Type B pancreatic cell (in vitro differentiated cells): ENCODE results near the gene JAKMIP3. TPM values are rescaled to one million over a fixed set of nuclear protein-coding genes. Genes with fewer than 3 reads are reported as not detected.
A peak's percentile ranks its signal among the peaks of the same experiment; 100 is the strongest.

Experiments used
- DNase-seq: peaks from one replicate; pipeline ENCODE4 v3.0.0; 2021; ENCODE audit warnings: mixed read lengths; ENCODE audit not compliant: unreplicated experiment; ENCODE audit errors: extremely low spot score
- H3K27ac Mint-ChIP-seq: 2 replicates; pipeline ENCODE4 v1.8.0; 2021; ENCODE audit warnings: mild to moderate bottlenecking, mixed read lengths
- H3K27me3 Mint-ChIP-seq: 2 replicates; pipeline ENCODE4 v1.8.0; 2021; ENCODE audit warnings: mixed read lengths
- H3K36me3 Mint-ChIP-seq: 2 replicates; pipeline ENCODE4 v1.8.0; 2021; ENCODE audit warnings: mixed read lengths
- H3K4me1 Mint-ChIP-seq: one replicate; pipeline ENCODE4 v1.8.0; 2021; ENCODE audit warnings: mixed read lengths; ENCODE audit not compliant: unreplicated experiment
- H3K4me3 Mint-ChIP-seq: 2 replicates; pipeline ENCODE4 v1.8.0; 2021; ENCODE audit warnings: mild to moderate bottlenecking, mixed read lengths
- H3K9me3 Mint-ChIP-seq: 2 replicates; pipeline ENCODE4 v1.8.0; 2021; ENCODE audit warnings: mixed read lengths
- CTCF ChIP-seq: fragments of 200-600 bp; sonication (generic); conservative IDR thresholded peaks from 2 replicates; pipeline ENCODE4 v1.5.0; 2021; ENCODE audit warnings: antibody characterized with exemption, mild to moderate bottlenecking
- total RNA-seq: library from RNA; stranded (reverse); gene quantifications from 2 replicates; pipeline ENCODE4 v1.2.1, GENCODE V29; 2021; ENCODE audit warnings: low replicate concordance

Gene JAKMIP3
- total RNA-seq, 1 donor from 2014 or later: 0.19 TPM

GRCh38 chr10:132100556-132101349, 35.0 kb downstream of the JAKMIP3 start:
- H3K27ac Mint-ChIP-seq: no peak overlapping the region
- no peaks in the 10 kb centered on the region for H3K36me3 Mint-ChIP-seq
- peaks cover 19% of the 10 kb centered on the region for H3K27me3 Mint-ChIP-seq
- peak; percentile 57 for DNase-seq
- H3K9me3 Mint-ChIP-seq: peaks cover 6% of the 10 kb centered on the region
- H3K4me1 Mint-ChIP-seq: no peaks in the 10 kb centered on the region
- H3K4me3 Mint-ChIP-seq: no peak overlapping the region
- TF ChIP-seq CTCF: no peak

GRCh38 chr10:132101529-132101928, 35.8 kb downstream of the JAKMIP3 start:
- Mint-ChIP-seq H3K36me3 (no peaks in the 10 kb centered on the region), H3K27ac (no peak overlapping the region), H3K4me3 (no peak overlapping the region), H3K4me1 (no peaks in the 10 kb centered on the region), H3K27me3 (peaks cover 12% of the 10 kb centered on the region), H3K9me3 (no peaks in the 10 kb centered on the region)
- peak; percentile 68 for DNase-seq
- TF ChIP-seq CTCF: no peak

GRCh38 chr10:132102071-132102716, 36.4 kb downstream of the JAKMIP3 start:
- peak; percentile 62 for DNase-seq
- peaks cover 9% of the 10 kb centered on the region for H3K27me3 Mint-ChIP-seq

GRCh38 chr10:132102717-132103110, 37.0 kb downstream of the JAKMIP3 start:
- Mint-ChIP-seq H3K9me3 (no peaks in the 10 kb centered on the region), H3K27me3 (peaks cover 9% of the 10 kb centered on the region), H3K4me1 (no peaks in the 10 kb centered on the region), H3K4me3 (no peak overlapping the region), H3K36me3 (no peaks in the 10 kb centered on the region), H3K27ac (no peak overlapping the region)
- no peak for TF ChIP-seq CTCF
- DNase-seq: peak; percentile 49

More at GRCh38 chr10:132102071-132102716, 36.4 kb downstream of the JAKMIP3 start:
- H3K9me3 Mint-ChIP-seq: no peaks in the 10 kb centered on the region
- H3K36me3 Mint-ChIP-seq: no peaks in the 10 kb centered on the region
- no peaks in the 10 kb centered on the region for H3K4me1 Mint-ChIP-seq
- no peak for TF ChIP-seq CTCF
- no peak overlapping the region for H3K27ac Mint-ChIP-seq
- H3K4me3 Mint-ChIP-seq: no peak overlapping the region

GRCh38 chr10:132103116-132103910, 37.6 kb downstream of the JAKMIP3 start:
- Mint-ChIP-seq H3K9me3 (no peaks in the 10 kb centered on the region), H3K27me3 (peaks cover 5% of the 10 kb centered on the region), H3K36me3 (no peaks in the 10 kb centered on the region), H3K4me1 (no peaks in the 10 kb centered on the region), H3K4me3 (no peak overlapping the region), H3K27ac (no peak overlapping the region)
- peak; percentile 52 for DNase-seq
- TF ChIP-seq CTCF: no peak
